ENCODE measurements around the gene SOX4.
A peak's percentile ranks its signal among the peaks of the same experiment; 100 is the strongest.
"Not testable (repeated sequence)": the region's sequence is repeated elsewhere in the genome, so short reads cannot be mapped to it uniquely, and the experiment has no call there.

The SOX4 gene

DNA sequence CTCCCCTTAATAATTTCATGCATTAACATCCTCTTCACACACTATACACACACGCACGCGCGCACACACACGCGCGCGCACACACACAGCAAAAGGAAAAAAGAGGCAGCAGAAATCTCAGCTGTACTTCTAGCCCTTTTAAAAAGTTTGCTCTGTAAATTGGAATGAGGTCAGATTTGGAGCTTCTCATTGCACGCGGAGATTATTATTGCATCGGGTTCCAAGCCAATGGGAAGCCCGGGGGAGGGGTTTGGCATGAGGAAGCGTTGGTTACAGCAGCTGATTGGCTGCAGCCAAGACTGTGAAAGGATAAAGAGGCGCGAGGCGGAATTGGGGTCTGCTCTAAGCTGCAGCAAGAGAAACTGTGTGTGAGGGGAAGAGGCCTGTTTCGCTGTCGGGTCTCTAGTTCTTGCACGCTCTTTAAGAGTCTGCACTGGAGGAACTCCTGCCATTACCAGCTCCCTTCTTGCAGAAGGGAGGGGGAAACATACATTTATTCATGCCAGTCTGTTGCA is at the start of gene SOX4:
SOX4 (plus strand) TSS at position 340 of the 515 bp plus-strand sequence. CDS start 784 bp downstream, outside the sequence.
- DNase-seq = peak; percentile 78

DNA sequence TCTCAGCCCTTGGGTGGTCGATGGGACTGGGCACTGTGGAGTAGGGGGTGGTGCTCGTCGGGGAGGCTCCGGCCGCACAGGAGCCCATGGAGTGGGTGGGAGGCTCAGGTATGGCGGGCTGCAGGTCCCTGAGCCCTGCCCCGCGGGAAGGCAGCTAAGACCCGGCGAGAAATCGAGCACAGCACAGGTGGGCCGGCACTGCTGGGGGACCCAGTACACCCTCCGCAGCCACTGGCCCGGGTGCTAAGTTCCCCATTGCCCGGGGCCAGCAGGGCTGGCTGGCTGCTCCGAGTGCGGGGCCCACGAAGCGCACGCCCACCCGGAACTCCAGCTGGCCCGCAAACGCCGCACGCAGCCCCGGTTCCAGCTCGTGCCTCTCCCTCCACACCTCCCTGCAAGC is 41.3 kb upstream of the SOX4 start:
- DNase-seq = not testable (repeated sequence)

- no peak for DNase-seq
Measured at GRCh38 chr6:21554286-21554685, 39.3 kb upstream of the SOX4 start.

- DNase-seq = no peak
Measured at GRCh38 chr6:21555197-21555596, 38.4 kb upstream of the SOX4 start.

DNA sequence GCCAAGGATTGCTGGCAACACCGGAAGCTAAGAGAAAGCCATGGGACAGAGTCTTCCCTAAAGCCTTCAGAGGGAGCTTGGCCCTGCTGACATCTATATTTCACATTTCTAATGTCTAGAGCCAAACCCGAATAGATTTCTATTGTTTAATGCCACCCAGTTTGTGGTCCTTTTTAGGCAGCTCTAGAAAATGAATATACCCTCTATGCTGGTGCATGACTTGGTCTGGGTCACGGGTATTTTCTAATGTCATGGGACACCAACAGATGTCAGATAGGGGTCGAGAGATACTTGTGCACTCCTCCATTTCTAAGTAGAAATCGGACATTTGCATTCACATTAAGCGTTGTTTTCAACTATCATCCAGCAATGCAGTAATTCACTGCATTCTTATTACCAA is 37.0 kb upstream of the SOX4 start:
- DNase-seq = no peak

DNA sequence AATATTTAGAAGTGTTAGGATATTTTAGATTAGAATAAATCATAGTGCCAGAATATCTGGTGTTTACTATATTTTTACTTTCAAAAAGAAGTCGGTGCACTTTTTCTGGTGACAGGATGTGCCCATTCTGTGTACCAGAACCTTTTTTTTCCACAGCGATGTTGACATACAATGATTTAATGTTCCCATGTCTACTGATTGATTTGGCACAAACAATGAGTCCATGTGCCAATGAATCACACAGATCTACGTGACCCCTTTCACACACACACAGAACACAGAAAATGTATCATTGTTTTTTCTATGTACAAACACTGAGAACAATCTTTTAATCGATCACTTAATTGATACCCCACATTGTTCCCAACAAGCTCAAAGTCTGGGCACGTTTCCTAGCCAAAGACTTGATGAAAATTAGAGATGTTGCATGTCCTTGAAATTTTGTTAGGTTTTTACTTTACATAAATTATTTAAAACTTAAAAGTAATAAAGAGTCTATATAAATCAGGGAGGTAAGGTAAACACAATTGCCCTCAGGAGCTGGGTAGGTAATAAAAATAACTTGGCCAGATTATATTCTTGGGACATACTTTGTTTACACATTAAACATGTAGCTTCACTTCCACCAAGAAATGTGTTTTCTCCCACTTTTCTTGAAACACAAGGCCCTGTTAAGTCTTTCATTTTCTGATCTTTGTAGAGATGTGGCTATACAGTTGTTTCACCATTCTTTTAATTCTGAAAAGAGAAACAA is 36.4 kb upstream of the SOX4 start:
- DNase-seq = no peak

GRCh38 chr6:21559238-21559637 is 34.3 kb upstream of the SOX4 start:
- no peak for DNase-seq

- no peak for DNase-seq
Measured at GRCh38 chr6:21560249-21560648, 33.3 kb upstream of the SOX4 start.

GRCh38 chr6:21565431-21565830 is 28.1 kb upstream of the SOX4 start:
- no peak for DNase-seq

DNA sequence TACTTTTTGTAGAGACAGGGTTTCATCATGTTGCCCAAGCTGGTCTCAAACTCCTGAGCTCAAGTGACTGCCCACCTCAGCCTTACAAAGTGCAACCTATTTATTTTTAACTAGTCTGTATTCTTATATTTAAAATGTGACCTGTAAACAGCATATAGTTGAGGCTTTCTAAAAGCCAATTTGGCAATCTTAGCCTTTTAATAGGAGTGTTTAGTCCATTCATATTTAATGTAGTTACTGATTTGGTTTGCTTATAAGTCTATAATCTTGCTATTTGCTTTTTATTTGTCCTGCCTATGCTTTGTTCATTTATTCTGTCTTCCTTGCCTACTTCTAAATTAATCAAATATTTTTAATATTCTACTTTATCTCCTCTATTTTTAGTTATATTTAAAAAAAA is 15.0 kb upstream of the SOX4 start:
- DNase-seq = no peak

- no peak for DNase-seq
Measured at GRCh38 chr6:21582651-21583050, 10.9 kb upstream of the SOX4 start.

DNA sequence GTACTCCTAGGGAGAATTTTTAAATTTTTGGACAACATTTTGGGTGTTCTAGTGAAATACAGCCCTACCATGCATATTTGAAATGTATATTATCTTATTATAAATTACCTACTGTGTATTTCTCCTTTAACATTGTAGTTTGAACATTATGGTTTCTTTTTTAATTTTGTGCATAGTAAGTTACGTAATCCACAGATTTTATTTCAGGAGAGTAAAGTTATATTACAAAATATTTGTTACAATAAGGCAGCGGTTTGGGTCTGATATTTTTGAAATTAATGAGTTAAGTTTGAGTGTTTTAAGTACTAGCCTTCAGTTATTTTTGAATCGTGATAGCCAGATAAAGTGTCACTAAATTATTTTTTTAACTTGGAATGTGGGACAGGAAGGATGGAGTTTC is 7.3 kb upstream of the SOX4 start:
- no peak for DNase-seq

- DNase-seq = no peak
Measured at GRCh38 chr6:21586740-21587178, 6.8 kb upstream of the SOX4 start.

DNA sequence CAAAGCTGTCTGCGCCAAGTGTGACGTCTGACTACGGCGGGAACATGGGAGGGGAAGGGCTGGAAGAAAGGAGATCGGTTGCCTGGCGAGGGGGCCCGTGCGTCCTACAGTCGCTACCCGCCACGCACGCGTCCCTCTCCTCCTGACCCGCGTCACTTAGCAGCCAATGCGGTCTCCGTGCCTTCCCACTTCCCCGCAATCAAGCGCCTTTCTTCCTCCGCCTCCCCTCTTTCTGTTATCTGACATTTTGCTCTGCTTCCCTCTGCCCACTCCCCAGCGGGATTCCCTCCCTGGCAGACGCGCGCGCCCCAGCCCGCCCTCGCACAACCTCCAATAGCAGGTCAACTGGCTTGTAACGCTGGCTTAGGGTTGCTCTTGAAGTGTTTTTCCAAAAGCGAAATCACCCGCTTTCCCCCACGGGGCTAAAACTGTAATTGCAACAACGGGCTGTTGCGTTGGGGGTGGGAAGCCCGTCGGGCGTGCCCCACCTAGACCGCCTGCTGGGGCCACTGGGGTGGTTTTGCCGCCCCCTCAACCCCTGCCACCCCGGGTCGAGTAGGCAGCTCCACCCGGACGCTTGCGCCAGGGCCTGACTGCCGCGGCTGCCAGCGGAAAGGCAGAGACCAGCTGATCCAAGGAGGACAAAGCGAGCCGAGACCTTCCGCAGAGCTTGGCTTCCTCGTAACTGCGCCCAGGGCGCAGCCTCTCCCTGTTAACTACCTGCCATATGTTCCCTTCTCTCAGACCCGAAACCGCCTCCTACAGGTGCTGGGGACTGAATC is 6.2 kb upstream of the SOX4 start:
- peak; percentile 72 for DNase-seq

- DNase-seq = peak; percentile 71
Measured at GRCh38 chr6:21587961-21588480, 5.5 kb upstream of the SOX4 start.

GRCh38 chr6:21588481-21589351 is 4.8 kb upstream of the SOX4 start:
- DNase-seq = peak; percentile 77

DNA sequence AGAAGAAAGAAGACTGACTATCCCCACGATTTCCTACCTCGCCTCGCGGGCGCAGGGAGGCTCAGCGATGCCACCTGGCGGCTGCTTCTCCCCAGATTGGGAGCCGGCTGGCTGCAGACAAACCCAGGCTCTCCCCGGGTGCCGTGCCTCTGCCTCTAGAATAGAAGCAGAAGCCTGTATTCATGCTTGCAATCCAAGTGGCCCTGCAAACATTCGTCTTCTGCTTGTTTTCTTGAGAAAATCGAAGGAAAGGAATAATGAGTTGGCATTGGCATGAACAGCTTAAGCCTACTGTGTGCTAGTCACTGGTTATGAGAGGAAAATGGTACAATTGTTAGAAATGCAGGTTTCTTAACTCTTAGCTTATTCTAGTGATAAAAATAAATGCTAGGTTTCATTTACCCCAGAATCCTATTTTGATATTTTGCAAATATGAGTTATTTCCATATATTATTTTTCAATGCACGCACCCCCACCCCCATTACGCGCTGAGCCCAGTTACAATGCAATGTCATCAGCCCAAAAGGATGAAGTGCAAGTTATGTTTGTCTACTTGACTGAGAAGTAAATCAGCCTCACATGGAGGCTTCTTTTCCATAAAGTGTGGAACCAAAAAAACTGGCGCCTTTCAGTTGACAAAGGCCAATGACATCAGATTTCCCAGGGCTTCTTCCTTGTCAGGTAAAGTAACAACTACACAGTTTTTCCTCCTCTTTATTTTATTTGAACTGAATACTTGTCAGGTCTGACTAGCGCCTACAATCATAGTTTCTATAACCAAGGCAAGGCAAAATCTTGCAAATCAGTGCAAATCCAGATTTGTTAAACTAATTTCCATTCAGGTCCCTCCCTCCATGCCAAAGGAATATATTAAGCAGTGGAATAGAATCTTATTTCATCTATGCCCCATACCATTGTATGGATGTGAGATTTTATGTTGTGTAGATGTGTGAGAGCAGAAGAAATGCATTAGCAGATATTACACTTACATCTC is 3.9 kb upstream of the SOX4 start:
- peak; percentile 94 for DNase-seq

- DNase-seq = no peak
Measured at GRCh38 chr6:21590346-21590745, 3.2 kb upstream of the SOX4 start.

- DNase-seq = no peak
Measured at GRCh38 chr6:21591446-21591845, 2.1 kb upstream of the SOX4 start.

- no peak for DNase-seq
Measured at GRCh38 chr6:21592953-21593352, 598 bp upstream of the SOX4 start.

- DNase-seq = no peak
Measured at GRCh38 chr6:21593927-21594415, 420 bp downstream of the SOX4 start.
